OCI-LY3 (cell line): ENCODE results near the gene TNS1.

Experiments
- H2AFZ ChIP-seq: fragments of 200-600, 300-600 bp; shearing (Covaris generic); 2 replicates; pipeline ENCODE4 v1.6.0; 2014; ENCODE audit warnings: antibody characterized with exemption, low read depth, low read length
- H3K27ac ChIP-seq: fragments of 200-600, 300-600 bp; sonication (generic); 2 replicates; pipeline ENCODE4 v1.5.1; 2014; ENCODE audit warnings: mild to moderate bottlenecking, low read length, moderate library complexity, mixed read lengths
- H3K27me3 ChIP-seq: fragments of 200-600, 300-600 bp; sonication (generic); 2 replicates; pipeline ENCODE4 v1.6.1; 2014; ENCODE audit warnings: low read depth, low read length, mixed read lengths
- H3K36me3 ChIP-seq: fragments of 200-600, 300-600 bp; sonication (generic); replicated peaks from 2 replicates; pipeline ENCODE3; 2014; ENCODE audit warnings: low read depth, low read length, mixed read lengths
- H3K4me1 ChIP-seq: fragments of 300-600, 200-600 bp; sonication (generic); 2 replicates; pipeline ENCODE4 v1.6.1; 2014; ENCODE audit warnings: low read length, mixed read lengths
- H3K4me2 ChIP-seq: fragments of 200-600, 300-600 bp; sonication (generic); 2 replicates; pipeline ENCODE4 v1.6.1; 2014; ENCODE audit warnings: low read length, mixed read lengths
- H3K4me3 ChIP-seq: fragments of 300-600, 200-600 bp; sonication (generic); 2 replicates; pipeline ENCODE4 v1.5.1; 2014; ENCODE audit warnings: antibody characterized with exemption, mild to moderate bottlenecking, low read length, moderate library complexity
- H3K79me2 ChIP-seq: fragments of 300-600, 200-600 bp; shearing (Covaris generic); 2 replicates; pipeline ENCODE4 v1.6.1; 2014; ENCODE audit warnings: mild to moderate bottlenecking, low read length, mixed read lengths
- H3K9ac ChIP-seq: fragments of 300-600, 200-600 bp; shearing (Covaris generic); 2 replicates; pipeline ENCODE4 v1.6.0; 2014; ENCODE audit warnings: mild to moderate bottlenecking, low read length, moderate library complexity
- H3K9me3 ChIP-seq: fragments of 200-600, 300-600 bp; shearing (Covaris generic); 2 replicates; pipeline ENCODE4 v1.6.1; 2014; ENCODE audit warnings: low read length, mixed read lengths; ENCODE audit not compliant: insufficient read depth
- H4K20me1 ChIP-seq: fragments of 200-600, 300-600 bp; sonication (generic); 2 replicates; pipeline ENCODE4 v1.6.1; 2016; ENCODE audit warnings: low read length, mixed read lengths; ENCODE audit not compliant: insufficient read depth
- CTCF ChIP-seq: fragments of 200-600, 300-600 bp; sonication (generic); IDR thresholded peaks from 2 replicates; pipeline ENCODE4 v1.5.1; 2014; ENCODE audit warnings: antibody characterized with exemption, low read length, low read depth
- EZH2phosphoT487 ChIP-seq: fragments of 200-600 bp; shearing (Covaris generic); IDR thresholded peaks from 2 replicates; pipeline ENCODE4 v1.6.1; 2018; ENCODE audit warnings: antibody characterized with exemption, mixed run types, low read depth

Gene TNS1

GRCh38 chr2:217964275-217965161 lies 38.3 kb downstream of the TNS1 start:
- no peak for TF ChIP-seq EZH2phosphoT487
- no peak for TF ChIP-seq CTCF
- H2AFZ ChIP-seq: no peak overlapping the region
- H3K4me2 ChIP-seq: no peak overlapping the region
- peaks cover 7% of the 10 kb centered on the region; the same call in 1 of the 2 replicates for H3K27me3 ChIP-seq
- H3K4me3 ChIP-seq: no peak overlapping the region
- no peaks in the 10 kb centered on the region for H4K20me1 ChIP-seq
- H3K36me3 ChIP-seq: no peaks in the 10 kb centered on the region
- no peaks in the 10 kb centered on the region for H3K9me3 ChIP-seq
- no peaks in the 10 kb centered on the region for H3K4me1 ChIP-seq
- H3K9ac ChIP-seq: no peak overlapping the region
- H3K27ac ChIP-seq: no peak overlapping the region
- no peaks in the 10 kb centered on the region for H3K79me2 ChIP-seq

GRCh38 chr2:217960351-217960750 lies 42.4 kb downstream of the TNS1 start:
- H3K4me1 ChIP-seq: no peaks in the 10 kb centered on the region
- no peaks in the 10 kb centered on the region; the same call in 1 of the 2 replicates for H3K27me3 ChIP-seq
- no peak overlapping the region for H2AFZ ChIP-seq
- H3K79me2 ChIP-seq: no peaks in the 10 kb centered on the region
- H3K36me3 ChIP-seq: no peaks in the 10 kb centered on the region
- H3K4me2 ChIP-seq: no peak overlapping the region
- H3K9me3 ChIP-seq: no peaks in the 10 kb centered on the region
- H3K27ac ChIP-seq: no peak overlapping the region
- TF ChIP-seq EZH2phosphoT487: no peak
- TF ChIP-seq CTCF: no peak
- H3K9ac ChIP-seq: no peak overlapping the region
- H3K4me3 ChIP-seq: no peak overlapping the region
- no peaks in the 10 kb centered on the region for H4K20me1 ChIP-seq

- Histone ChIP-seq H3K36me3 (no peaks in the 10 kb centered on the region), H3K27me3 (no peaks in the 10 kb centered on the region; the same call in 1 of the 2 replicates), H4K20me1 (no peaks in the 10 kb centered on the region), H3K4me1 (no peaks in the 10 kb centered on the region), H3K9me3 (no peaks in the 10 kb centered on the region), H3K4me3 (no peak overlapping the region), H3K27ac (no peak overlapping the region), H2AFZ (no peak overlapping the region), H3K9ac (no peak overlapping the region), H3K79me2 (no peaks in the 10 kb centered on the region), H3K4me2 (no peak overlapping the region)
- TF ChIP-seq EZH2phosphoT487 (no peak), CTCF (no peak)
These were observed 43.1 kb downstream of the TNS1 start for GRCh38 chr2:217959723-217960122.

GRCh38 chr2:217958884-217959225 lies 43.9 kb downstream of the TNS1 start:
- no peaks in the 10 kb centered on the region; the same call in 1 of the 2 replicates for H3K27me3 ChIP-seq
- H3K4me1 ChIP-seq: no peaks in the 10 kb centered on the region
- H3K36me3 ChIP-seq: no peaks in the 10 kb centered on the region
- H3K4me2 ChIP-seq: no peak overlapping the region
- H2AFZ ChIP-seq: no peak overlapping the region
- no peaks in the 10 kb centered on the region for H3K79me2 ChIP-seq
- H3K9me3 ChIP-seq: no peaks in the 10 kb centered on the region
- no peak overlapping the region for H3K27ac ChIP-seq
- no peak overlapping the region for H3K9ac ChIP-seq
- H4K20me1 ChIP-seq: no peaks in the 10 kb centered on the region
- TF ChIP-seq EZH2phosphoT487 (no peak), CTCF (no peak)
- H3K4me3 ChIP-seq: no peak overlapping the region
